LNCaP clone FGC (cell line): Measurements from ENCODE around the gene OR13C2.

Source experiments
- DNase-seq: peaks from one replicate; pipeline ENCODE4 v3.0.0-alpha.2; 2011; ENCODE audit warnings: low read depth
- H3K4me3 ChIP-seq: 2 replicates; pipeline ENCODE4 v1.5.1; 2011; ENCODE audit warnings: mild to moderate bottlenecking, low read depth, low read length, control low read depth
- CTCF ChIP-seq: IDR thresholded peaks from 2 replicates; pipeline ENCODE4 v1.5.1; 2012; ENCODE audit warnings: mild to moderate bottlenecking; ENCODE audit not compliant: control insufficient read depth, insufficient read depth; ENCODE audit errors: extremely low read depth

Gene OR13C2

GRCh38 chr9:104575456-104575855 is 30.0 kb downstream of the OR13C2 start:
- no peak for DNase-seq
- H3K4me3 ChIP-seq = no peak overlapping the region
- TF ChIP-seq CTCF = no peak

- no peak for DNase-seq
- H3K4me3 ChIP-seq = no peak overlapping the region
- TF ChIP-seq CTCF = no peak
These were observed 32.8 kb downstream of the OR13C2 start for GRCh38 chr9:104572612-104573011.

DNA sequence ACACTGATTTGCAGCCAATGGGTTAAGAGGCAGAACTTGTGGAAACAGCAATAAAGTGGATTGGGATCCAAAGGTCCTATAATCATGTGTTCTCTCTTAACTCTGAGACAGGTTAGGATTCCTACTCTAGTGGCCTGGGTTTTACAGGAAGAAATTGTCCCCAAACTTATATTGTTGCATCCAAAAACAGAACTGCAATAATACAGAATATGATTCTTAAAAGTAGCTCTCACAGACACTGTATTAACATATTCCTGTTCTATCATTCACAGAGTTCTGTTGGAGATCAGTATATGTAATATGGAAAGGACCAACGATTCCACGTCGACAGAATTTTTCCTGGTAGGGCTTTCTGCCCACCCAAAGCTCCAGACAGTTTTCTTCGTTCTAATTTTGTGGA is 36.6 kb downstream of the OR13C2 start, which contains the start of gene OR13C8:
Gene OR13C8, plus strand, starts transcription at position 301 of the 400 bp plus-strand sequence. Its CDS starts 0 bp downstream, at position 301.
- no peak for TF ChIP-seq CTCF
- DNase-seq = no peak
- H3K4me3 ChIP-seq = no peak within 1 kb of the TSS

DNA sequence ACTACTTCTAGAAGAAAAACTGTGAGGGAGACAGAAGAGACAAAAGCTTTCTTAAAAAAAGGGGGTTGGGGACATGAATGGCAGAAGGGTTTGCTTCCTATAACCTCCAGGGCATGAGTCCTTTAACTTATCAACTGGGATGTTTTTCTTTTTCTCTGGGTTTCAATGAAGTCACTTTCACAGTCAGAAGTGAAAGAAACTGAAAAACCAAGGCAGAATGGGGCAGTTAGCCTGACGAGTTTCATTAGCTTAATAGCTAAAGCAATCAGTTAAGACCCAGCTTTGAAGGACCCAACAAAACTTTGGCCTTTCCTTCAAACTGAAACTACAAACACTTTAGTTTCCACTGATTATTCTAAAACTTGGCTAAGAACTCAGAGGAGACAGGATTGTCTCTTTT is 41.1 kb downstream of the OR13C2 start:
- TF ChIP-seq CTCF = no peak
- no peak for DNase-seq
- no peak overlapping the region for H3K4me3 ChIP-seq

- TF ChIP-seq CTCF = no peak
- DNase-seq = no peak
- H3K4me3 ChIP-seq = no peak overlapping the region
These were observed 48.4 kb downstream of the OR13C2 start for GRCh38 chr9:104556830-104557634.

DNA sequence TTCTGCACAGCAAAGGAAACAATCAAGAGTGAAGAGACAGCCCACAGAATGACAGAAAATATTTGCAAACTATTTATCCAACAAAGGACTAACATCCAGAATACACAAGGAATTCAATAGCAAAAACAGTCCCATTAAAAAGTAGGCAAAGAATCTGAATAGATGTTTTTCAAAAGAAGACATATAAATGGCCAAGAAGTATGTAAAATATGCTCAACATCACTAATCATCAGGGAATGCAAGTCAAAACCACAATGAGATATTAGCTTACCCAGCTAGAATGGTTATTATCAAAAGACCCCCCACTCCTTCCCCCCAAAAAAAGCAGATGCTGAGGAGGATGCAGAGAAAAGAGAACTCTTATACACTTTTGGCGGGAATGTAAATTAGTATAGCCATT is 49.9 kb downstream of the OR13C2 start:
- no peak for TF ChIP-seq CTCF
- no peak for DNase-seq
- no peak overlapping the region for H3K4me3 ChIP-seq
